CD4-positive, alpha-beta T cell treated with Interleukin-1 beta for 1 hour (primary cell): ENCODE results near the gene CD52.

ENCODE experiments used
- DNase-seq, 2 donors: peaks; one replicate each; pipeline ENCODE4 v3.0.0-alpha.2; 2020 to 2022

The CD52 gene

DNA sequence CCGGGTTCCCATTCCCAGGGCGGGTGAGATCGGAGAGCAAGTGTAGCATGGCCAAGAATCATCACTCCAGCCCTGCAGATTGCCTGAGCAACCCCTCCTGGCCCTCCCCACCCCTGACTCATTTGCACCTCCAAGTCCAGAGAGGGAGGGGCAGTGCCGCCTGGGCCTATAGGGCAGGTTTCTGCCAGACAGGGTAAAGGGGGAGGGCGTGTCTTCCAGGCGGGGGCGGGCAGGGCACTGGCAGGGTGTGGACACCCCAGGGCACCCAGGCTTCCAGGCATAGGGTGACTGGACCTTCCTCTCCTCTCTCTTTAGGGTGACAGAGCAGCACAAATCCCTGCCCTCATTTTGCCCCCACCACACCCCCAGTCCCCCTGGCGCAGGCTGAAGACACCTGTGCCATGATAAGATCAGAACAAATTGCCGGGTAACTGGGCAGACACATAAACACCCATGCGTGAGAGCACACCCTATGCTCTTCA lies 39.4 kb downstream of the CD52 start:
- DNase-seq: no peak

DNA sequence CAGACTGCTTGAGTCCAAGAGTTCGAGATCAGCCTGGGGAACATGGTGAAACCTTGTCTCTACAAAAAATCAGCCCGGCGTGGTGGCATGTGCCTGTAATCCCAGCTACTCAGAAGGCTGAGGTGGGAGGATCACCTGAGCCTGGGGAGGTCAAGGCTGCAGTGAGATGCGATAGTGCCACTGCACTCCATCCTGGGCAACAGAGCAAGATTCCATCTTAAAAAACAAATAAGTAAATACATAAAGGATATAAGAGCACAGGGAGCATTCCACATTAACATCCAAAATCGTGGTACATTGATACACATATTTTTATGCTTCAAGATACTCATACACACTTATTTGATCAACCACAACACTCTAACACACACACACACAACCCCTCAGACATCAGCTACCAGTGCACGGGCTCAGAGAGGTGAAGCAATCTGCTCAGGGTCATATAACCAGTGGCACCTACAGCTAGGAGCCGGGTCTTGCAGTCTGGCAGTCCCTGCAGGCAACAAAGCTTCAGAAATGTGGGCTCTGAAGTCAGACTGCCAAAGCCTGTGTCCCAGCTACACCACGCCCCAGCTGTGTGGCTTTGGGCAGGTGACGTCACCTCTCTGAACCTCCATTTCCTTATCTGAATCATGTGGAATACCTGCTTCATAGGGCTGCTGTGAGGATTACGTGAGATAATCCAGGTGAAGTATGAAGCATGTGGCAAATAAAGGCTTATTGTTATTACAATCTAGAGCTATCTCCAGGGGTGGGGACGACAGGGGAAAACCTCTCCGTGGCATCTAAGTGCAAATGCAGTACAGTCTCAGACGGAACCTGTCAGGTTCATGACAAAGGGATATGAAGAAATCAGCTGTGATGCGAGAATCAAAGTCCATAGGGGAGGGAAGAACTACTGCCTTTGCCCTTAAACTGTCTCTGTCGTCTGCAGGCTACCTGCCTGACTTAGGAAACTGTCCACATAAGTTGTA lies 40.9 kb downstream of the CD52 start:
- DNase-seq: peak; percentile 65 to 78

DNA sequence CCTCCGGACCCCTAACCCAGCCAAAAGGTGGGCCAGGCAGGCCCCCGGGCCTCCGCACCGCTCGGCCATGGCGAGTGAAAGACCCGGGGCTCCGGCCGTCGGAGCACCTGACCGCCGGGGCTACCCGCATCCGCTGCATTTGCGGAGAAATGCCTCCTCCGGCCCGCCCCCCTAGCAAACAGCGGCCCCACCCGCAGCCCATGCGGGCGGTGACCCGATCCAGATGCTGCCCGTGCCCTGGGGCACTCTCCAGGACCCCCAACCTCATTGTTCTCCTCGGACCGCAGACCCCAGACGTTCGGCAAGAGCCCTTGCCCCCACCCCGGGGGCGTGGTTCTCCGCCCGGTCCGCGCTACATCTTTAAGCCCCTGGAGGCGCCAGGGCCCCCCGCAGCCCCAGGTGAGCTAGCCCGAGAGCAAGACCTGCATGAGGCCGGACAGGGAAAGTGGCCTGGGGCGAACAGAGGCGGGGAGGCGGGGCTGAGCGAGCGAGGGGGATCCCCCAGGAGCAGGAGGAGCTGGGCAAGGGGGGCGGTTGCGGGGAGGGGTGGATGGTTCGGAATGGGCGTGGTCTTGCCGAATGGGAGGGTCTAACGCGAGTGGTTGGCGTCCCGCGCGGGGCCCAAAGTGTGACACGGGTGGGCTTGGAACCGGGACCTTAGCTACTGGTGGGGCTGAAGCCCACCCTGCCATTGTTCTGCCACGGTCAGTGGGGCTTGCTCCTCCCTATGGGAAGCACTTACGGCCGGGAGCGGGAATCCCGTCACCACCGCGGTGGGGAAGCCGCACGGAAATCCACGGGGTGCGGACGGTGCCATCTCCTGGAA lies 42.4 kb downstream of the CD52 start:
- DNase-seq: peak; percentile 56 to 64

DNA sequence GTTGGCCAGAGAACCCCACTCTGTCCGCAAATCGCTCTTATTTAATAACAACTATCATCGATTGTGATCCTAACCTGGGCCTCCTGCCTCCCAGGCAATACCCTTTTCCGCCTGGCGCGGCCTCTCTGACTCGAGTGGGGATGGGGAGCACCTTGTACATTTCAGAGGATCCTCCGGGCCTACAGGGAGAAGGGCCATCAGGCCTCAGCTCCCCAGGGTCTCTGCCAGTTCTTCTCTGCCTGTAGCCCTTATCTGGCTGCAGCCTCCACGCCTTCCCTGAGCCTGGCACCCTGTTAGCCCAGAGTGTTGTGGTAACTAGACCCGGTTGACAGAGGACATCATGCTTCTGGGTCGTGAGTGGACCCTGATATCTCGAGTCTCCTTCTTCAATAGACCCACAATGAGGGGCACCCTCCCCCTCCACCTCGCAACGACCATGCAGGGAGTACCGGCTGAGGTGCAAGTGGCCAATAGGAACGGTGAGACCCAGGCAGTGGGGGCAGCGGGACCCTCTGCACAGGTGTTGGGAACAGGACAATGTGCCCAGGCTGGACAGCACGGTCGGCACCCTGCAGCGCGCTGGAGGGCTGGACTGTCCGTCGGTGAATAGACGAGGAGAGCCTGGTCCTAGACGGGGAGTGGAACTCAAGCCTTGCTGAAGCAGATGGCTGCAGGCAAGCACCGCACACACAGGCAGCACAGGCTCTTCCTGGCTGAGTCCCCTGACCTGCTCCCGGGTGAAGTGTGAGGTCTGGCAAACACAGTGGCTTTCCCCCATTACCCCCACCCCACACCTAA lies 43.2 kb downstream of the CD52 start:
- no peak for DNase-seq

DNA sequence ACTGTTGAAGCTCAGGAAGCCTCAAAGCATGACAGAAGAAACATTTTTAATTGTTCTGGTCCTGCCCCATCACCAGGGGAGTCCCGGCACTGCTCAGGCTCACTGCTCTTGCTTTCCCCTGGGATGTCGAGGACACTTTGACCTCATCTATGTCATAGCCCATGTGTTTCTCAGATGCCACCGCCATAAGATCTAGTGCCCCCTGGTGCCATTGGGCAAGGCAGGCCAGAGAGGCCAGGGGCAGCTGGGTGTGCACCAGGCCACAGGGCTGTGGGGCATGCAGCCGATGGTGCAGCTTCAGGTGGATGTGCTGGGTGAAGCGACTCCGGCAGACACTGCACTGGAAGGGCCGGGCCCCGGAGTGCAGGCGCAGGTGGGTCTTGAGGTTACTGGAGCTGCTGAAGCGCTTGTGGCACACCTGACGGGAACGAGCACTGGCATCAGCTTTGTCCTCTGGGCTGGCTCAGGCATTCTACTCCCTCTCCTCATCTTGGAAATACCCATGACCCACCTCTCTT lies 43.9 kb downstream of the CD52 start:
- DNase-seq: no peak

DNA sequence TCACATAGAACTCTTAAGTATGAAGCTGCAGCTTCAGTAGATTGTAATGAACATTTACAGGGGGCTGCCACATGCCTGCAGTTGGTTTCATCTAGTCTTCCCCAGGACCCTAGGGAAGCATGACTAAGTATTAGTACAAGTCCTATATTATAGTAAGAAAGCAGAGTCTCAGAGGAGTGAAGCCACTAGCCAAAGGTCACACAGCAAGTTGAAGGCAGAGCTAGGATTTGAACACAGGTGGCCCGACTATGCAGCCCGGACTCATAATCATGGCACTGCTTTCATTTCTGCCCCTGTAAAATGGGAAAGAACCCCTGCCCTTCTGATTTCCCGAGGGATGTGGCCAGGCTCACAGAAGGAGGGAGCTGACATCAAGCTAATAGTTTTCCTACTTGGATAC lies 44.6 kb downstream of the CD52 start:
- DNase-seq: no peak

DNA sequence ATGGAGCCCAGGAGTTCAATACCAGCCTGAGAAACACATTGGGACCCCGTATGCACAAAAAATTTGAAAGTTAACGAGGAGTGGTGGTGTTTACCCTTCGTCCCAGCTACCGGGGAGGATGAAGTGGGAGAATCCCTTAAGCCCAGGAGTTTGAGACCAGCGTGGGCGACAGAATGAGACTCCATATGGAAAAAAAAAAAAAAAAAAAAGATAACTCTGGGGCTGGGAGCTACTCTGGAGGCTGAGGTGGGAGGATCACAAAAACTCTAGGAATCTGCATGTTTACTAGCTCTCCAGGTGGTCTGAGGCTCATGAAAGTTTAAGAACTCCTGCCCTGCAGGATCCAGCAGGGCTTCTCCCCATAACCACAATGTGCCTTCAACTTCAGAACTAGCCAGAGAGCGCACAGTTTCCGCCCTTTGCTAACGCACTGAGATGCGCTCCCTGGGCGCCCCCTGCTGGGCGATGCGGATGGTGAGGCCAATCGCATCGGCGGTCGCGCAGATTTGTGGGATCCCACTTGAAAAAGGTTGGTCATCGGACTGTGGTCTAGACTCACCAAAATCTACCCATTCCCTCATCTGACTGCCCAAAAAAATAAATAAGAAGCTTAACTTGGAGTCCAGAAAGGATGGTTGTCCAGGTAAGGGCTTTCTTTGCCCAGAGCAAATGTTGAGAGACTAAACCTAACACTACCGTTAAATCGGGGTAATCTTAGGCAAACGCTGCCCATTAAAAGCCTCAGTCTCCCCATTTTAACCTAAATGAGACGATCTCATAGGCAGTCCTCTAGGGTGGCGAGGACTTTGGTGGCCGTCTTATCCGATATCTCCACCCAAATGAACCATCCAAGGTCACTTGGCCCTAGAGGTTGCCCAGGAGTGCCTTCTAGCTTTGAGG lies 46.0 kb downstream of the CD52 start:
- DNase-seq: peak; percentile 82 to 86

DNA sequence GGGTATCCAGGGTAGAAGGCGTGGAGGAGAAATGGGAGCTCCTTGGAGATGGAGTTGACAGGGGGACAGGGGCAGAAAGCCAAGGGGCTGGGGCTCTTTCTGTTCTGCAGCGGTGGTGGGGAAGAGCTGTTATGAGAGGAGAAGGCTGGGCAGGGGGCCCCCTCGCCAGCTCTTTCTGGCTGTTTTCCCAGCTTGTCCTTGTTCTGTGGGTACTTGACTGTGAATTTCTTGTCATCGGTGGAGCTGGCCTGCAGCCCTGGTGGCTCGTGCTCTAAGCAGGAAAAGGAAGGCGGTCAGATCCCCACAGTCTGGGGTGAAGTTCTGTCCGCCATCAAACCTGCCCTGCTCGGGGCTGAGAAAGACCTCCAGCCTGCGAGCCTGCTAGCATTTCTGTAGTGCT lies 47.2 kb downstream of the CD52 start:
- DNase-seq: no peak

DNA sequence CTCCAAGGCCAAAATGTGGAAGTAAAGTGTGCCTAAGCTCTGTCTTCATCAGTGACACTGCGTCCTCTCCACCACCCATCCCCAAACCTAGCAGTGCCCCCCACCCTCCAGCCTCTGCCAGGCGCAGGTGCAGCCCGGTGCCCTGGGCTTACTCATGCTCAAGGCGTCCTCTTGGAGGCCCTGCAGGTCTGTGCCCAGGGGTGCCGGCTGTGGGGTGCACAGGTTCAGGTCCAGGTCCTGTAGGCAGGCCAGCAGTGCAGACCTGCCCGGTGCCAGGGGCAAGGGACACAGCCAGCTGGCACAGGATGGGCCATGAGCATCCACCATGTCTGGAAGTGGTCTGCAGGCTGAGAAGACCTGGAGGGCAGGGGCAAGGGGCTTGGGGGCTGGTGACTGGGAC lies 49.7 kb downstream of the CD52 start:
- no peak for DNase-seq

DNA sequence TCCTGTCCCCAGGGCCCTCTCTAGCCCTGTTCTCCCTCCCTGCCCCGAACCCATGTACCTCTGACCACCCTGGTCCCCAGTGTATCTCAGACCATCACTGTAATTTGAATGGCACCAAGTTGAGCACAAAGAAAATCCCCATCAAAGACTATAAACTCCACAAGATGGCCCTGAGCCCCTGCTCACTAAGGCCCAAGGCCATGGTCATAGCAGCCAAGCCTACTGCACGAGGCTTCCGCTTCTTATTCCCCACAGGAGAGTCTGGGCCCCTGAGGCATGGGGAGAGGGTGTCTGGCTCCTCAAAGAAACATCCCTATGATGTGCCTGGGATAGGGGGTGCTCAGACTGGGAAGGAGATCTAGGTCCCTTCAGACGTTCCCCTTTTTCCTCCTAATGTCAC lies 50.2 kb downstream of the CD52 start:
- no peak for DNase-seq

DNA sequence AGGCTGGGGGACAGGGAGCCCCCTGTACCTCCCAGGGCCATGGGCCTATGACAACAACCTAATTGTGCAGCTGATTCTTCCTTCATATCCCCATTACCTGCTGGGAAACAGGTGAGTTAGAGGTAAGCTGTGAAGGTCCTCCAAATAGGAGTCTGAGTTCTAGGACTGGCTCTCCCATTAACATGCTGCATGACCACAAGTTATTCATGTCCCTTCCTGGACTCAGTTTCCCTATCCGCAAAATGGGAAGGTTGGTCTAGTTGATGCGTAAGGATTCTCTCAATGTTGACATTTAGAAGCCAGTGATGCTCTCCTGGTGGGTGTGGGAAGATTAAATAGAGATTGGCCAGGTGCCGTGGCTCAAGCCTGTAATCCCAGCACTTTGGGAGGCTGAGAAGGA lies 50.7 kb downstream of the CD52 start:
- no peak for DNase-seq
